ENCODE data around the gene TBC1D13. TPM values are rescaled to one million over a fixed set of nuclear protein-coding genes. Genes with fewer than 3 reads are reported as not detected.
"Not testable (repeated sequence)": the region's sequence is repeated elsewhere in the genome, so short reads cannot be mapped to it uniquely, and the experiment has no call there.

The TBC1D13 gene
- total RNA-seq, 1 donor from 2014 or later = 12.3 TPM

GRCh38 chr9:128843171-128843570 lies 56.1 kb downstream of the TBC1D13 start:
- DNase-seq (ENCODE audit: low read depth, low spot score) = not testable (repeated sequence)

DNA sequence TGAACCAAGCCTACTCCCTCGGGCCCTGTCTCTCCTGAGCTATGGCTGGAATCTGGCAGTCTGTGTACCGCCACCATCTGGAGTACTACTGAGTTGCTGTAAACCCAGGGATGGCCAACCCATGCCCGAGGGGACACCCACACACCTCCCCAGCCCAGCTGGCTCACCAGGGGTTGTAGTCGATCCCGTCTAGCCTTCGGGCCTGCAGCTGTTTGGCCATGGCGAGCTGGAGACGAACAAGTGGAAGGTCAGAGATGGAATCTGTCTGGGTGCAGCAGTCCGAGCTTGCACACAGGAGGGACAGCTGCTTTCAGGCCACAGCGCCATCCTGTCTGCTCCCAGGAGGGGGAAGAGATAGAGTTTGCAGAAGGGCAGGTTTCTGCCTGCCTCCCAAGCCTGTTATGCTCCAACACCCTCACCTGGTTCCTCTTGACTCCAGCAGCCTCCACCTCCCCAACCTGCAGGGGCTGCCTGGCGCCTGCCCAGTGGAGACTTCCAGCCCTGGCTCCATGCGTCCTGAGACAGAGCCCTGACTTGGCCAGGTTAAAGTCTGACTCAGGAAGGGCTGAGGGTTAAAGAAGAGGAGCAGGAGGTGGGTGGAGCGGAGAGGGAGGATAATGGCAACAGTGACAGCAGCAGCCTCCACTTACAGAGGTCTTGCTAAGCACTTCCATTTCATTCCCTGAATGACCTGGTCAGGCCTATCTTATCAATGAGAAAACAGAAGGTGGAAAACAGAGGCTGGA lies 58.3 kb downstream of the TBC1D13 start:
- DNase-seq (ENCODE audit: low read depth, low spot score) = no peak

GRCh38 chr9:128846680-128847030 lies 59.6 kb downstream of the TBC1D13 start:
- DNase-seq (ENCODE audit: low read depth, low spot score) = no peak

- no peak for DNase-seq (ENCODE audit: low read depth, low spot score)
These were observed 60.8 kb downstream of the TBC1D13 start for GRCh38 chr9:128847803-128848202.

GRCh38 chr9:128851024-128851423 lies 64.0 kb downstream of the TBC1D13 start:
- not testable (repeated sequence) for DNase-seq (ENCODE audit: low read depth, low spot score)

GRCh38 chr9:128851779-128852600 lies 64.9 kb downstream of the TBC1D13 start:
- DNase-seq (ENCODE audit: low read depth, low spot score) = not testable (repeated sequence)

- not testable (repeated sequence) for DNase-seq (ENCODE audit: low read depth, low spot score)
These were observed 65.6 kb downstream of the TBC1D13 start for GRCh38 chr9:128852646-128853045.

DNA sequence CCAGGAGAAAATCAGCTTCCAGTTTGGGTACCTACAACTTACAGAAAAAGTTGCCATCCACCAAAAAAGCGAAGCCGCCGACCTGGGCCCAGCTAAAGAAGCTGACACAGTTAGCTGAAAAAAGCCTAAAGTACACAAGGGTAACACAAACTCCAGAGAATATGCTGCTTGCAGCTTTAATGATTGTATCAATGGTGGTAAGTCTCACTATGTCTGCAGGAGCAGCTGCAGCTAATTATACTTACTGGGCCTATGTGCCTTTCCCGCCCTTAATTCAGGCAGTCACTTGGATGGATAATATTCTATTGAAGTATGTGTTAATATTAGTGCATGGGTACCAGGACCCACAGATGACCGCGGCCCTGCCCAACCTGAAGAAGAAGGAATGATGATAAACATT lies 67.4 kb downstream of the TBC1D13 start:
- not testable (repeated sequence) for DNase-seq (ENCODE audit: low read depth, low spot score)

GRCh38 chr9:128858476-128858875 lies 71.4 kb downstream of the TBC1D13 start:
- not testable (repeated sequence) for DNase-seq (ENCODE audit: low read depth, low spot score)

Other genes with a start within 250 kb of the TBC1D13 start
- 394 and 449 TPM in 2 replicates for gene SPTAN1, start 234.7 kb upstream of the TBC1D13 start, total RNA-seq
- 86.4 and 101 TPM in 2 replicates for gene DYNC2I2, start 130.4 kb upstream of the TBC1D13 start, total RNA-seq
- gene SET, start 98.0 kb upstream of the TBC1D13 start, total RNA-seq = 618 and 795 TPM in 2 replicates
- 20.6 and 22.1 TPM in 2 replicates for gene PKN3, start 84.8 kb upstream of the TBC1D13 start, total RNA-seq
- 34.8 and 35.6 TPM in 2 replicates for gene ZDHHC12, start 63.1 kb upstream of the TBC1D13 start, total RNA-seq
- gene ZER1, start 15.3 kb upstream of the TBC1D13 start, total RNA-seq = 12.2 and 14.1 TPM in 2 replicates
- gene ENDOG, start 31.2 kb downstream of the TBC1D13 start, total RNA-seq = 29.1 and 37.5 TPM in 2 replicates
- 16.3 and 36.1 TPM in 2 replicates for gene SPOUT1, start 42.5 kb downstream of the TBC1D13 start, total RNA-seq
- gene KYAT1, start 94.7 kb downstream of the TBC1D13 start, total RNA-seq = 11.0 and 12.4 TPM in 2 replicates
- gene LRRC8A, start 94.9 kb downstream of the TBC1D13 start, total RNA-seq = 104 and 129 TPM in 2 replicates
- gene PHYHD1, start 133.7 kb downstream of the TBC1D13 start, total RNA-seq = 0.20 and 0.81 TPM in 2 replicates
- gene DOLK, start 160.3 kb downstream of the TBC1D13 start, total RNA-seq = 27.8 and 30.6 TPM in 2 replicates
- gene NUP188, start 160.4 kb downstream of the TBC1D13 start, total RNA-seq = 54.3 and 79.3 TPM in 2 replicates
- gene SH3GLB2, start 241.1 kb downstream of the TBC1D13 start, total RNA-seq = 36.0 and 36.9 TPM in 2 replicates
- gene MIGA2, start 249.4 kb downstream of the TBC1D13 start, total RNA-seq = 23.4 and 37.2 TPM in 2 replicates